Occipital lobe (tissue), 2 donors: ENCODE measurements around the gene ARHGAP25. TPM values are rescaled to one million over a fixed set of nuclear protein-coding genes. Genes with fewer than 3 reads are reported as not detected.

Experiments
- DNase-seq: peaks from one replicate; lab custom pipeline; 2025; lab: John Stamatoyannopoulos, UW
- total RNA-seq: library from RNA; depleted of rRNA; stranded (reverse); fragments of >200 nt; gene quantifications from one replicate; pipeline ENCODE4 v1.2.3, GENCODE V29; 2014

ARHGAP25 gene
- total RNA-seq, 1 donor from 2014 or later = 2.0 TPM

DNA sequence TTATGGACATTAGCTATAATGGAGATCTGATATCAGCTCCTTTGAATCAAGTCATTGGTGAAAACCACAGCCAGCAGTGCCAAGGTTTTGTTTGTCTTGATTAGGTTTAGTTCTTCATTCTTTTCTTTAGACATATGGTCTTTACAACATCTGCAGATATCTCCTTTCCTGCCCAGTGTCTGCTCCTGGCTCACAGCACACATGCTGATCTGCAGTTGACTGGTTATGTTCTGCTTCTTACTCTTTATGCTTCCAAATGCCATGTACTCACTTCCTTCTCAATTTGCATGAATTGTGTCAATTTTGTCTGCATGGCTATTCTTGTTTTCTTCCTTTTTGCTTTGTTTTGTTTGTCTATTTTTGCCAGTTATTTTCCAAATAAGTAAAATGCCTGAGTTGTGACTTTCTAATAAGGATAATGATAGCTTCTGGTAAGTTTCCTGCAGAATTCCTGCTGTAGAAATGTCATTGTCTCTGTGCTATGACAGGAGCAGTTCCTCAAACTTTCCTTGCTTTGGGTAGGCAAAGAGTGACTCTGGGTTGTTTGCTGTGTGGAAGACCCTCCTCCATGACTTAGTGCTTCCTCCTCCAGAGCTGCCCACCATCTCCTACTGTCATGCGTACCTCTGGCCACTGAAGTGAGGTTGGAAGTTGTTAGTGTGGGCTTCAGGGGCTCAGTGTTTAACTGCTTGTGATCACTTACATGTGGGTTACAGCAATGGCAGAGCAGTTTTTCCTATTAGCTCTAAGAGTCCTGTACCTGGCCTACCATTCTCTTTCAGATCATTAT lies 8.2 kb downstream of the ARHGAP25 start:
- no peak for DNase-seq

DNA sequence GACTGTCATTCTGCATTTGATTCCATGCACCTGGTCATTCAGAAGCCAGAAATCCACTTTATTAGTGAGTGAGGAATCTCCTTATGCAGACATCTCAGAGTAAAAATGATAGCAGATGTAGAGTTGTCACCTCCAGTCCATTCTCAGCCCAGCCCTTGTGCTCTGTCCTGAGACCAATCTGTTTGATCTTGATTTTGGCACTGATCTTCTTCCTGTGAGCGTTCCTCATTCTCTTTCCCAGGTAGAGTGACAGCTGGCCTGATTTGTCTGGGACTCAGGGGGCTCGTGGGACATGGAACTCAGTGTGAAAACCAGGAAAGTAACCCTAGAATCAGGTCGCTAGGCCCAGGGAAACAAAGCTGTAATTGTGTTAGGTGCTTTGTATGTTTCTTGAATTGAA lies 8.9 kb downstream of the ARHGAP25 start:
- DNase-seq = no peak

DNA sequence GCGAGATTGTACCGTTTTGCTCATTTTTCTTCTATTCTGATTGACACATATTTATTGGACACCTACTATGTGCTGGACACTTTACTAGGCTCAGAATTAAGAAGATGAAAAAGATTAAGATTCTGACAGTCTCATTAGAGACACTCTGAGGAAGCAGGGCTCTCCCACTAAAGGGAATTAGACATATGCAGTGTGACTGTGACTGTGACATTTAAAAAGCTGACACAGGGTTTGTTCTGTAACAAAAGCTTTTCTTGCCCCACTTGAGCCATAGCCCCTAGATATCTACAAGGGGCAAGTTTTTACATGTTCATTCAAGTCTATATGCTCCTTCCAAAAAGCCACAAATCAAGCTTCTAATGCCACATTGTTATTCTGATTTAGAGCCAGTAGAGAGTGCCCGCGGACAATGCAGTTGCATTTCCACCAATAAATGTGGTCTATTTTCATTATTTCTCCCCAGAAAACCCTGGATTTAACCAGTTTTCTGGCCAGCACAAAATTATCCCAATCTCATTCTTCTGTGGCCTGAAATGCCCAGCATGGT lies 9.8 kb downstream of the ARHGAP25 start:
- DNase-seq = no peak

DNA sequence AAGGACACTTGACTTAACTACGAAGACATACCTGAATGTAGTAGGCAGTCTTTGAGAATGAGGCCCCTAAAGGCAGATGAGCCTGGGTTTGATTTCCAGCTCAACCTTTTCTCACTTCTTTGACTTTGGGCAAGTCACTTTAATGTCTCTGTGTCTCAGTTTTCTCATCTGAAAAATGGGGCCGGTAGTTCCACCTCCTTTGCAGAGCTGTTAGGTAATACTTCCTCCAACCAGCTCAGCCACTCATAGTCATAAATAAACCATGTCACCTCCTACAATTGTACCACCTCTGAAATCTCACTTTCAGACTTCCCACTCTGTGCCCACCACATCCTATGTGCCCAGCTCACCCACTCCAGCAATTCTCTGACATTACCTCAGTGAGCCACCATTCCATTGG lies 10.4 kb downstream of the ARHGAP25 start:
- no peak for DNase-seq

DNA sequence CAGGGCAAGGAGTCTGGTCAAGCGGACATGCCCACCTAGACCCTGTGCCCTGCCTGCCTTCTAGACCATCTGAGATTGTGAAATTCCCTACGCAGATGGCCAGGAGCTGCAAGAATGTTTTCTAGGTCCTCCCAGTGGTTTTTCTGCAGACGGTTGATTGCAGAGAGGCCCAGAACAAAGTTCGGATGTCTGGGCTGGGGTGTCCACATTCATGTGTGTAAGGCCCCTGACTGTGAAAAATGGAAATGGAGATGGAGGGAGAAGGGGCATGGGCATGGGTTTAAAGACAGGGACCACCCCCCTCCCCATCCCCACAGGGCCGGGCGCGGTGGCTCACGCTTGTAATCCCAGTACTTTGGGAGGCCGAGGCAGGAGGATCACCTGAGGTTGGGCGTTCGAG lies 11.8 kb downstream of the ARHGAP25 start:
- DNase-seq = no peak

DNA sequence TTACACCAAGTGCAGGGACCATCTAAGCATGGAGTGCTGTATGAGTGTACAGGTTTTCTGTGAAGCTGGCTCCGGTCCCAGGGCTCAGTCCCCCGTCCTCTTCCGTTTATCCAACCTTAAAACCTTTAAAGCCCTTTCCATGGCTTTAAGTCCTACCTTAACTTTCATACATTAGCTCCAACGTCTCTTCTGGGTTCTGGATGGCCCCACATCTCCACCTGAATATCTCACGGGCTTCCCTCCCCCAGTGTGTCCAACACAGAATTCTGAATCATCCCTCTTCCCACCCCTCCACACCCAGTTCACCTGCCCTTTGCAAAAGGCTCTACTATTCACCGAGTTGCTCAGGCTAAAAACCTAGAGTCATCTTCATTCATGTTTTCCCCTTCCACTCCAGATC lies 12.8 kb downstream of the ARHGAP25 start:
- no peak for DNase-seq

DNA sequence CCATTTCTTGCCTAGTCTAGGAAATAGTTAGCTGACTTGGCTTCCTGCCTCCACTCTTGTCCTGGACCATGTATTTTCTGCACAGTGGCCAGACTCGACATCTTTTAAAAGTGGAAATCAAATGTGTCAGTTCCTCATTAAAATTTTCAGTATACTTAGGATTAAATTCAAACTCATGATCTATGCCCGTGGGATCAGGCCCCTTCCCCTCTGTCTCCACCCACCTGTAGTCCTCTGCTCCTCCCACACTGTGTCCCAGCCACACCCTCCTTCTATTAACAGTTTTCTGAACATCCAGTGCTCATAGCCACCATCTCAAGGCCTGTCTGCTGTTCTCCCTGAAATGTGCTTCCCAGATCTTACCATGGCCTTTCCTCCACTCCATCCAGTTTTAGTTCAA lies 13.3 kb downstream of the ARHGAP25 start:
- DNase-seq = no peak

- DNase-seq = no peak
Observed at GRCh38 chr2:68748568-68748967, 14.0 kb downstream of the ARHGAP25 start.

DNA sequence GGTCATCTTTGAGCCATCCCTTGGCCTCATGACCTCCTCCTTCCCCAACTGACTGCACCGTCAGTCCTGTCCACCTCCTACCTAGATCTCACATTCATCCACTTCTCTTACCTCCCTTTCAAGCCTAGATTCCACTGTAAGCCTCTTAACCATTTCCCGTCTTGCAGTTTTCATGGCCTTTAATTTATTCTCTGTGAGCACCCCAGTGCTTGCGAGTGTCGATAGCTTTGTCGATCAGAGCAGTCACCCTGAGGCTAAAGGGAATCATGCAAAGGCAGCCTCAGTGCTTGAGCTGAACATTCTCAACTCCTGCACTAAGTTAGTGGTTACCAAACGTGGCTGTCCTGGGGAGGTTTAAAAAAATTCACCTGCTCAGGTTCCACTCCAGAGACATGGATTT lies 14.7 kb downstream of the ARHGAP25 start:
- no peak for DNase-seq

DNA sequence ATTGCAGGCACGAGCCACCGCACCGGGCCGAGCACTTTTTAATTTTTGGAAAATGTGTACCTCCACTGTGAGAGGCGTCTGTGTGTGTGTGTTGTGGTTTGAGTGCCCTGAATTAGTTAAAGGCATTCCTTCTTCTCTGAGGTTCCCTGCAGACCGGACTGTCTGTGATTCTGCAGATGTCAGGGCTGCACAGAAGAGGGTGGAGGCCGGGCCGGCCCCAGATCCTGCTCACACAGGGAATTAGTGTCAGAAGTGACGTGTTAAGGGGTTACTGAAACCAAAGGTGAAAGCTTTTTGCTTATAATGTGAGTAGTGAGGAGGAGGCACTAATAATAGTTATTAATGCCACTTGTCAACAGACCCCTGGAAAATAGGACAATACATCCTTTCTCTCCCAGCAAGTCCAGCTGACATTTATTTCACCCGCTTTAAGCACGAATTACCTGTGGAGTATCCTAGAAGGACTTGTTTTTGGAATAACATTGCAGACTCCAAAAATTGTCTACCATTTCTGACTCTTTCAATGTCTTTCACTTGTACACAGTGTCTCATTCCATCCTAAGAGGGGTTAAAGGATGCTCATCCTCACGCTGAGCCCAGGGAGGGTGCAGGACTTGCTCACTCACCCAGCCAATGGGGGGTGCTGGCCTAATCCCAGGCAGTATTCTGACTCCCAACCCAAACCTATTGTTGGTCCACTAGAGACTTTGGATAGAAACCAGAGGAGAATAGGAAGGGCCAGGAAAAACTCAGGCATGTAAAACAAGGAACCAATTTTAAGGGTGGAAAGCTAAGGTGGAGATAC lies 16.2 kb downstream of the ARHGAP25 start:
- DNase-seq = no peak

- peak; percentile 76 for DNase-seq
Observed at GRCh38 chr2:68751397-68752339, 17.1 kb downstream of the ARHGAP25 start.

DNA sequence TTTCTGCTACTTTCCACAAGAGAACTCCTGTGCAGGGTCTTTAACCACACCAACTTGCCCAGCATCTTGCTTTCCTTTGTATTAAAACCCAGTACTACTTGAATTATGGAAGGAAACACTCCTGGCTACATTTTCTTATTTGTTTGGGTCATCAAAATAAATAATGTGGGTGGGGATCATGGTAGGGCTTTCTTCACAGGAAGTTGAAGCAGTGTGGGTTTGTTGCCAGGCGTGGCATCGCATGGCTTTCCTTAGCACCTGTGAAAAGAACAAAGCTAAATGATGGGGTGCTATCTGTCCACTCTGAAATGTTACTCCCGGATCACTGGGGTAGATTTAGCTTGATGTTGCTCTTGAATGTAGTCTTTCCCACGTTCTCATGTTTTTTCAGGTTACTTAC lies 18.7 kb downstream of the ARHGAP25 start:
- no peak for DNase-seq

DNA sequence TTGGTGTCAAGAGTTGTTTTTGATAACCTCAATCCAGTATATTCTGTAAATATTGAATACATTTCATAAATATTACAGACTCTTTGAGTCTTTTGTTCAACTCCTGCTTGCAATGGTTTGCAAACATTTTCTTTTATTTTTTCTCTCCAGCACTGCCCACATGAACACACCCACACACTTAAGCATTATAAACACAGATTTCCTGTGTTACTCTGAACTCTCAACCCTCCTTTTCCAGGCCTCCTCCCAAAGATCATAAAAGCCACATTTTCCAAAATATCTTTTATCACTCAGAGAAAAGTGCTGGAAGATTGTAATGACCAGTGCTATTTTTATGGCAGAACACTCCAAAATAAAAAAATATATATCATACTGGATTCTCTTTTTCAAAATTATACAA lies 20.5 kb downstream of the ARHGAP25 start:
- no peak for DNase-seq

GRCh38 chr2:68756178-68756577 lies 21.6 kb downstream of the ARHGAP25 start:
- DNase-seq = no peak

- DNase-seq = no peak
Observed at GRCh38 chr2:68757081-68757480, 22.5 kb downstream of the ARHGAP25 start.

DNA sequence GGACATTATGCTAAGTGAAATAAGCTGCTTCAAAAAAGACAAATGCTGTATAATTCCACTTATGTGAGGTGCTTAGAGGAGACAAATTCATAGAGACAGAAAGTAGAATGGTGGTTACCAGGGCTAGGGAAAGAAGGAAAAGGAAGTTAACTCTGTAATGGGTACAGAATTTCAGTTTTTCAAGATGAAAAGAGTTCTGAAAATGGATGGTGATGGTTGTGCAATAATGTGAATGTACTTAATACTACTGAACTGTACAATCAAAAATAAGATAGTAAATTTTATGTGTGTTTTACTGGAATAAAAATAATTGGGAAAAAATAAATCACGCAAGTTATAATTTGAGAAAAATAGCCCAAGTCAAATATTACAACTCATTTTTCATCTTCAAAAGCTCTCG lies 27.5 kb downstream of the ARHGAP25 start:
- DNase-seq = no peak

DNA sequence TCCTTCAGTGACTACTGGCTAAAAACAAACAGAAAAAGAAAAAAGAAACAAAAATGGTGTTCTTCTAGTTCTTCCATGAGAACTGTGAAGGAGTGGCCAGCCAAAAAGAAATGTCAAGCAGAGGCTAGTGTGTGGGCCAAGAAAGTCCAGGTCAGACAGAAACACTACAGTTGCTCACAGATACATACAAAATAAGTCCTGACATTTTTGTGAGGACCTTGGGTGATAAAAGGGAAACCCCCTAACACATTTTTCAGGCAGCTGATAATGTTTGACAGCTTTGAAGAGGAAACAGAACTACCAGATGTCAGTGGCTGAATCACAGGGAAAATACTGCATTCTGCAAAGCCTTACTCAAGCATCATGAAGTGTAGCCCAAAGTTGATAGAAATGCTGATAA lies 28.1 kb downstream of the ARHGAP25 start:
- no peak for DNase-seq

GRCh38 chr2:68764041-68764805 lies 29.6 kb downstream of the ARHGAP25 start:
- no peak for DNase-seq

GRCh38 chr2:68764806-68765311 lies 30.2 kb downstream of the ARHGAP25 start:
- no peak for DNase-seq

GRCh38 chr2:68765739-68766375 lies 31.2 kb downstream of the ARHGAP25 start:
- no peak for DNase-seq
